Superior temporal gyrus (tissue), 1 donor: ENCODE data around the gene ZAP70.

Experiments used
- DNase-seq: peaks from one replicate; pipeline ENCODE4 v3.0.0-alpha.2; 2016; ENCODE audit errors: extremely low spot score

ZAP70 gene

DNA sequence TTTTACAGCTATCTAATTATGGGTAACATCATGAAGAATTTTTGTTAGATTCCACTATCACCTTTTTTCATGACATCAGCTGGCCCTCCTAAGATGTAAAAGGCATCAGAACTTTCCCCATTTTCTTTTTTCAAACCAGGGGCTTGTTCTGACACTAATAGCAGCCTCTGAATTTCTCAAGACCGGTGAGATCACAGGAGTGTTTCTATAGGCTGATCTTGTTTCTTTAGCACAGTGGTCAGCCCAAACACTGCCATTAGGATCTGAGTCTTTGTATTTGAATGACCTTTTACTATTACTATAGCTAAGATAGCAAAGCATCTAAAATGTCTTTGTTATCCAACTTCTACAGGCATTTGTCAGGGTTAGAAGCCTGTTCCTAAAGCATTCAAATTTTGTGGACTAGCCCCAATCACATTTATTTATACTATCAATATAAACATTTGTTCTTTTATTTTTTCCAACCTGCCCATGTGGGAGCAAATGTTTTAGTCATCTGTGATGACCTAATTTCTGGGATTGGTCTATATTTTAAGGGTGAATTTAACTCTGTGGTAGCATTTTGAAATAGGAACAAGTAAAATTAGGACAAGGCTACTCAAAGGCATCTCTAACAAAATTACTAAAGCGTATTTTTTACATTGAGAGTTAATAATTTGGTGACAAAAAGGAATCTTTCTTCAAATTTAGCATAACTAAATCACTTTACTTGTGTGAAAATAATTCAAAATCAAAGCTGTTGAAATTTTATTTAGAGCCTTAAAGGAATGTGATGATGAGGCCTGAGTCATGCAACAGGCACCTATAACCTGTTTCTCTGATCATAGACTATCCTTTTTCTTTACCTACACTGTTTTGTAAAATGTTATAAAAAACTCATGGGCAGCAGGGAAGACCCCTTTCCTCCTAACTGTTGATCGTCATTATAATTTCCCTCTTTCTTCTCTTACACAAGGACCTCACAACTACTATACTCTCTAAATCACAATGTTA lies 39.3 kb downstream of the ZAP70 start:
- no peak for DNase-seq

DNA sequence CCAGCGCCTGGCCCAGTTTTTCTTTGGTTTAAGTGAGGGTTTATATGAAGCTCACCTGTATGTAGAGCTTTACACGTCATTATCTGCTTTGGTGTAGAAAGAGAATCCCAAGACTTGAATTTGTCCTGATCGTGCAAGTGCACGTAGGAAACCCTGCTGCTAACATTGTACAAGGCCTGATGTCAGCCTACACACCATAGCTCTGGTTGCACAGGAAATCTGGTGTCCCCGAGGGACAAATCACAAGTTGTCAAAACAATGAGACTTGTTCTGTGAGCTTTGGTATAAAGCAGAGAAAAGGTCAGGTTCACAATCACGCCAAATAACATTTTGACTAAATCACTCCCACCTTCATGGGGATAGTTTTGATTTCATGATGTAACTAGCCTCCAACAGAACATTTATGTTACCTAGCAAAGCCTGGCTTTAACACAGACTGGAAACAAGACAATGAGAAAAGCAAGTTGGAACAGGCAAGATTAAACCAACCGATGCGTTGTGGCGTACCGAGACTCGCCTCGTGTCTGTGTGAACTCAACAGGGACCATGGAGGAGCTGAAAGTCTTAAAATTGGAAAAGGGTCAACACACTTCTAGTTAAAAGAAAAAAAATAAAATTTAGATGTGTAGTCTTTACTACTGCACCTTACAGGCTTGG lies 41.4 kb downstream of the ZAP70 start:
- DNase-seq: no peak

DNA sequence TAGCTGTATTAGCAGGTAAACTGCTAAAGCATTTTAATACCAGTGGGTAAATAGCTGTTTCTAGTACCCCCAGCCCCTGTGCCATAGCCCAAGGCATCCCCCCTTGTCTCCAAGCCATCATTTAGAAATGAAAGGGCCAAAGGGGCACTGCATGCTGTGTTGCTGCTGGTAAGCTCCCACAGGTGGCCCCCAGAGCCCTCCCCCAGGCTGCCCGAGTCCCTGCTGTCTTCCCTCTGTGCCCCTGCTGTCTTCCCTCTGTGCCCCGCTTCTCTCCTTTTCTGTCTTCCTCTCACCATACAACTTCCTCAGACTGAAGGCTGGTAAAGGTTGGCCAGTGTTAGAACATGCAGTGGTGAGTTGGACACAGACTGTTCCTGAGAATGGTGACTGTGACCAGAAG lies 42.1 kb downstream of the ZAP70 start:
- DNase-seq: no peak

DNA sequence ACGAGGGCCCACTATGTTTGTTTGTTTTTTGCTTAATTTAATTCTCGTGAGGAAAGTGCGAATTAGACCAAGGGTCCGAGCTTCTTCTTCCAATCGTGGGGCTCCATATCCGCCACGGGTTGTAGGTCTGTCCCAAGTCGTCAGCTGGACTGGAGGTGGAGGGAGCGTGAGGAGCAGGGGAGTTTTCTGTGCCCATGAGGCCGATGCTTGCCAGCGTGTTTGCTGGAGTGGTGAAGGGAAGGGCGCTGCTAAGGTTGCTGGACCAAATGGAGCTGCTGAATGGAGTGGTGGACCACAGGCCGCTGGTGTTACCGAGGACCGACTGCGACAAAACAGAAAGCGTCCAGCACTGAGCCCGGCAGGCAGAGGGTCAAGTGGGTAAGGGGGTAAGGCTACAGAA lies 43.7 kb downstream of the ZAP70 start:
- no peak for DNase-seq

DNA sequence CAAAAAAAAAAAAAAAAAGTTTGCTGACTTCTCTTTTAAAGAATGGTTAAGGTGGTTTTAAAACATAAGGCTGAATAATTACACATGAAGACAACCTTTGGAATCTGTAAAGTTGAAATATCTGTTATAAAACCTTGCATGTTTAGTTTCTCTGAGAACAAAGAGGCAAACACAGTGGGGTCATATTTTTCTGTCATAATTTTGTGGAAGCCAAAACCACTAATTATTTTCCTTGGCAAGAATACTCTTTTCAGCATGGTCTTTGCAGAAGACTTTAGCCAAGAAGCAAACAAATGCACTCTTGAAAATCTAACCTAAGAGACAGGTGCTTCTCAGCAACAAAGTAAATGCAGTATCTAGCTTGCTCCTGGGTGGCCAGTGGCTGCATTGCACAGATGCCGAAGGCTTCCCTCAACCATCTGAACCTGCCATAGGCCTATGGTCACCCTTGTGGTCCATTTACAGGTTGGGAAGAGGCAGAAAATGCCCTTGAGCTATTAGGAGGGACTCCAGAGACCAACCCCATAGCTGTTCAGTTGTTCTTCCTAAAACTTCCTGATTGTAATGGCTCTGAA lies 44.8 kb downstream of the ZAP70 start:
- no peak for DNase-seq

DNA sequence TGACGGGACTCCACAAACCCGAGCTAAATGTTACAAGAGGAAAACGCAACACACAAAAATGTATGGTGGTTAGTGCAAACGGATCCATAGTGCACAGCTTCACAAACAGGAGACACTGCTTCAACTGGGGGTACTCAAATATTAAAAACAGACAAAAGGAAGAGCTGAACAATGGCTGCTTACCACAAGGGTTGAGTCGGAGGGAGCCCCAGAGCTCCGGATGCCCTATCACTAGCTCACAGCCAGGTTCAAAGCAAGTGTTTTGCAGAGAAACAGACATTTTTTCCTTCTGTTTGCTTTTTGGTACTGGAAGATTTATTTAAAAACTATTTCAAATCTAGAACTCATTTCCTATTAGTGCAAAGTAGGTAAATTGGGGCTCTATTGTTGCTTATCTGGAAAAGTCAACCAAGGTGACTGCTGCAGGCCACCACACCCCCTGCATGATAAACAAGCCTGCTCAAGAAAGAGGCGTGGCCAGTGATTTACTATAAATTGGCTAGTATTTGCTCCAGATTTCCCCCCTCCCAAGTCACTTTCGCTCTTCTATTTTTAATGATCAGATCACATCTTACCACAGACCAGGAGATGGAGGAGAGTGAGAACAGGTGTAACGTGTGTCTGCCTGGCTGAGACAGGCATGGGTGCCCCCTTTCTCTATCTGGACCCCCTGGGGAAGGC lies 46.5 kb downstream of the ZAP70 start:
- no peak for DNase-seq

DNA sequence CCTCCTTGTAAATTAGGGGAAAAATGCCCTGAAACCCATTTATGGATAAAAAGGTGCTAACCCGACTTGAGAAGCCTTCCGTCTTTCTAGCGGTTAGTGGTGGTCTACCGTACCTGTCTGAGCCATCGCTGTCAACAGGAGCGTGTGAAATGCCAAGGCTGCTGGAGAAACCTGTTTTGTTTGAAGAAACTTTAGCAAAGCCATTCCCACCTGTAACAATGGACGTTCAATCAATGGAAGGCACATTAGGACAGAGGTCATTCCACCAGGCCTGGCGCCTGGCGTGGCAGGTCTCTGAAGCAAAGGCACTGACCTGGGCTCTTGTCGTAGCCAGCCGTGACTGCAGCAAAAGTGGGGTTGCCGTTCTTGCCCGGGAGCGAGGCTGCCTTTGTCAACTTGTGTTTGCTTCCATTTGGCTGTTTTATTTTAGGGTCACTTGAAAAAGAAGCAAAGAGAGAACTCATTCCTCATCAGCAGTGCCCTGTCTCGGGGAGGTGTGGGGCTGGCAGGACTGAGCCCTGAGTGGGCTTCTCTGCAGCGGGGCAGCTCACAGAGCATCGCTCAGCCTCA lies 47.2 kb downstream of the ZAP70 start:
- no peak for DNase-seq

DNA sequence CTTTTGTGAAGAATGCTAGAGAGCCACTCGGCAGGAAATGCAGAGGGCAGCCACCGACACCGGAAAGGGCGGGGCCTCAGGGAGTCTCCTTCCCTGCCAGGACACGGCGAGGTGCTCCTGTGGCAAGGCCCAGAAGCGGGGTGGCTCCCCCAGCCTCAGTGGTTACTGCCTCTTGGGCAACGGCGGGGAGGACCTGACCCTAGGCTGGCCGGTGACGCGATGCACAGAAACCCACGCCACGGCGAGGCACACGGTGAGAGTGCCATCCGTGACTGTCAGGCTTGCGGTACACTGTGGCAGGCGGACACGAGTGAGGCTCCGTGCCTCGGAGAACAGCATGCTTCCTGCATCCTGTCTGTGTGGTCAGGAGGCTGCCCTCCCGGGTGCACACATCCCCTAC lies 47.8 kb downstream of the ZAP70 start:
- no peak for DNase-seq

DNA sequence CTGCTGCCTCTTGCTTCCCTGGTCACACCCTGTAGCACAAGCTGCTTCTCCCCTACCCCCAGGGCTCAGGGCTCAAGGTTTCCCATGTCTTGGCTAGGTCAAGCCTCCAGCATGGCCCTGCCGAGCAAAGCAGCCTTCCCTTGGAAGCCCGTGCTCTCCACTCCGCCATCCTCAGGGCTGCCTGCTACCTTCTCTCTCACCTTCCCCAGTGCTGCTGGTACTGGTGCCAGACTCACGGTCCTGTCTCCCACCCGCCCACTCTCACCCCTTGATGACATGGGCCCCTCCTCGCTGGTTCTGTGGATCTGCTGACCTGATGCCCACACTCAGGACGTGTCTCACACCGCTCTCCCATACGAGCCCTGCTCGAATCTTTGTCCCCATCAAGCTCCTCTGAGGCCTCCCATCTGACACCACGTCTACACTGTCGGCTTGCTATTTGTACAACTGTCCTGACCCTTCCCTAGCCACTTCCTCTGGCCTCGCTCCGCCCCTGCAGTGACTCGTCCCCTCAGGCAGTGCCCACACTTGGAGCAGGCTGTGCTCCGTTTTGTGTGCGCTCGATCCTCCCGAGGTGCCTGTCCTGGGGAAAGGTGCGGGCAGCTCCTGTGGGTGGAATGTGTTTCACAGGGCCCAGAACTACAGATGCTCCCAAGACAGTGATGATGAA lies 49.9 kb downstream of the ZAP70 start:
- DNase-seq: no peak

DNA sequence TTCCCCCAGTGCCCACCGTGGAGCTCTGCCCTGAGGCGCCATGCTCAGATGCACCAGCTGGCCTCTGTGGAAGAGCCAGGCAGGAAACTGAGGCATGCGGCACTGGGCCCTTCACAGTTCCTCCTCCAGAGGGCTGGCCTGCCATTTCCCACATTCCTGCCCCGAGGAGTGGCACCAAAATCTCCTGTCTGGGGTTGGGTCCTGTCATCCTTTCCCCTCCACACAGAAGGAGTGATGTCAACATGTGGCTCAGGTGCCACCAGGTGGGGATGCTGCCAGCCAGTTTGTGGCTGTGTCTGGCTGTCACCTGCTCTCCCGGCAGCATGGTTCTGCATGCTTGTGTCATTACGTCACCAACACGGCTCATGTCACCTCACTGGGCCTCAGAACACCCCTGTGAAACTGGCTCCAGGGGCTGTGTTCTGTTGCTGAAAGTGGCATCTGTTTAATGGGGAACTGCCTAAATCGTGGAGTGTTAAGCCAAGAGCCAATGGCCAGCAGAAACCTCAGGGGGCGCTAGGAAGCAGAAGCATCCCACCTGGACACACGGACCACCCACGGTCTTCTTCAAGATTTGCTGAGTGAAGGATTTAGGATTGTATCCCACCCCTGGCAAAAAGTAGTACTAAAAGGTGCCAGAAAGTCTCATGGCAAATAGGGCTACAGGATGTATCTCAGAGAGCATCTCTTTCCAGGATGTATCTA lies 51.3 kb downstream of the ZAP70 start:
- DNase-seq: no peak

DNA sequence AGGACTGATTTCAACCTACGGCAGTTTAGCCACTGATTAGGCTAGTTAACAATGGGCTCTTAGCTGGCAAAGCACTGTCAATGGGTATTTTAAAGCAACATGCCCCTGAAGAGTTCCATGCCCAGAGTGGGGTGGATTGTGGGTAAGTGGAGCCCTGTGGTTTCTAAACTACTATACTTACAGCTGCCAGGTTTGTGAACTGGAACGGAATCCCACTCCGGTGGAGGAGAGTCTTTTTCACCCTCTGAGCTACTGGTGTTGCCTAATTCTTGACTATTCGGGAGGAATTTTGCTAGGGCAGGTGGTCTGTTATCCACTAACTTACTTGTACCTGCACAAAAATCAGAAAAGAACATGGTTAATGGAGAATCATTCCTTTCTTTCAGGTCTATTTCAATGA lies 52.6 kb downstream of the ZAP70 start:
- DNase-seq: no peak

DNA sequence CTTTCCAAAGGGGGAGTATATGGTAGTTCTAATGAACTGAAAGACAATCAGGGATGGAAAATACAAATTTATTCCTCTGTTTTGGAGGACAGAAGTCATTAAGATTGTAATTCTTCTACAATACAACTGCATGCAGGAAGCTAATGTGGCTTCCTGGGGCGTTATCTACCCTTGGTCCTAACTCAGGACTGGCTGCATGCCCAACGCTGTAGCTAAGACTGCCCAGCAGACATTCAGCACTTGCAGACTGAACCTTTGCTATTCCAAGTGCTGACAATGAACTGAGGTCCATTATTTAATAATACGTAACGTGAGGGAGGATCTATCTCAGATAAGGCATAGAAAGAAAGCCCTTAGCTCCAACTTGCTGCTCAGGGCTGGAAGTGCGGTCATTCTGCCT lies 53.2 kb downstream of the ZAP70 start:
- DNase-seq: no peak

DNA sequence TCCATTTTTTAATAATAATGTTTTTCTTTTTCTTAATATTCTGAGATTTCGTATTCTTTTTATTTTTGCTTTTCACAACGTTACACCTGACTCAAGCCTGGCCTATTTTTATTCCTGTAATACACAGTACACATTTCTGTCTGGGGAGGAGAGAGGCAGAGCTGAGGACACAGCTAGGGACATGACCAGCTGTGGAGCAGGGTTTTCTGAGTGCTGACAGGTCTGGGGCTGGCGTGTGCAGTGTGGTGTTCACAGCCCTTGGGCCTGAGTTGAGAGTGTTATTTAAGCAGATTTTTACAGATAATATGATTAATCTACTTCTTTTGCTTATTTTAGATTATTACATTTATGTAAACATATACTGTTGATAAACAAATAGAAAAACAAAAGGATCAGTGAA lies 55.9 kb downstream of the ZAP70 start:
- no peak for DNase-seq

DNA sequence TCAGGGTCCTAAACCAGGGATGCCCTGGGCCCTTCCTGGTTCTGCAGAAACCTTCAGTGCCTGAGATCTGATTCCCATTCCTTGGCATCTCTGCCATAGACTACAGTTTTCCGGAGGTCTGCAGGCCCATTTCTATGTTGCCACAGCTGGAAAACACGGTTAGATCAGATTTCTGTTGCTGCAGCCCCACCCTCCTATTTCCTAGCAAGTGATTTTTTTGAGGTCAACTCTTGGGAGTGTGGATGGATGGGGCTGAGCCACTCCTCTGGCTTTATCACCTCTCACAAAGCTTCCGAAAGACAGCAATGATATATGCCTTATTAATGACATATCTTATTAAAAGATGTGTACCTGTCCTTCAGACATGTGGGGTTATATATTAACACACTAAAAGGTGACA lies 56.3 kb downstream of the ZAP70 start:
- no peak for DNase-seq

DNA sequence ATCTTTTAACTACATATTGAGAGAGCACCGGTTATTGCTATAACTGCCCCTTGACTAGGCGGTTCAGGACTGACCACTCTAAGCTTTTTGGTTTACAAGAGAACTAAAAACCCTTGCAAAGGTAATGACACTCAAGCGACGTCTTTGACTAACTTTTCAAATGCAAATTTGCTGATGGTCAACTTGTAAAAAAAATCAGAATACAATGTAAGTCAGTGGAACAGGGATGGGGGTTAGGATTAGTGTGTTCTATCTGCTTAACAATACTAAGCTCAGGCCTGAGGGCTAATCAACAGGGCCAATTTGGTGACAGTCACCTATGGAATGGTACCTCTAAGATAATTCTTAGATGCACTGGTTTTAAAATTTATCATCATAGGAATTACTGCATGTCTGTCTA lies 57.1 kb downstream of the ZAP70 start:
- no peak for DNase-seq

DNA sequence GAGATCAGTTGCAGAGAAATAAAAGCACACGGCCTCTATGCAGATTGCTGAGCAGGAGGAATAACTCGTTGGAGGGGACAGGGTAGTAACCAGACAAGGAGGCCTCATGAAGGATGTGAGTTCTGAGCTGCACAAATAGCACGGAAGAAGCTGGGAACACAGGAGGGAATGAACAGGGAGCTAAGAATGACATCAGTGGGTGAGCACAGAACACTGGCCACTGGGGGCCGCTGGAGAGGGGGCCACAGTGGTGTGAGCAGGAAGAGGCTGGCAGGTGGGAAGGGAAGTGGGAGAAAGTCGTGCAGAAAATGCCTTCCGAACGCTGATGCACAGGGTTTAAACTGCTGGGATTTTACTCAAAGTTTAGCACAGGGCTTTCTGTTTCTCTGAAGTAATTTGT lies 61.0 kb downstream of the ZAP70 start:
- DNase-seq: no peak

DNA sequence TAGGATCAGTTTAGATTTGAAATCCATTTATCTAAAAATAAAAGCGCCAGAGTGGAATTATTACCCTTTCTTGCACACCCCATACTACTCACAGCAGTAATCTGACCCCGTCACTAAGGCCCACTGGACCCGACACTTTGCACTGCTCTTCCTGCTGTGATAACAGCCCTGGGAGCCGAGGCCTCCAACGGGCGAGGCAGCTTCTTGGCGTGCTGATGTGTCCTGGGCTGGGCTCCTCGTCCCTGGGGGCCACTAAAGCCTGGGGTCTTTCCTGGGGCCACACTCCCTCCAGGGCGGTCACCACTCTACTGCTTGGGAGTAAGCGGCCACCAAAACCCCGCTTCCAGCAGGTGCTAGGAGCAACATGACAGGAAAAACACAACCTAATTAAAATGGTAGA lies 61.7 kb downstream of the ZAP70 start:
- DNase-seq: no peak

DNA sequence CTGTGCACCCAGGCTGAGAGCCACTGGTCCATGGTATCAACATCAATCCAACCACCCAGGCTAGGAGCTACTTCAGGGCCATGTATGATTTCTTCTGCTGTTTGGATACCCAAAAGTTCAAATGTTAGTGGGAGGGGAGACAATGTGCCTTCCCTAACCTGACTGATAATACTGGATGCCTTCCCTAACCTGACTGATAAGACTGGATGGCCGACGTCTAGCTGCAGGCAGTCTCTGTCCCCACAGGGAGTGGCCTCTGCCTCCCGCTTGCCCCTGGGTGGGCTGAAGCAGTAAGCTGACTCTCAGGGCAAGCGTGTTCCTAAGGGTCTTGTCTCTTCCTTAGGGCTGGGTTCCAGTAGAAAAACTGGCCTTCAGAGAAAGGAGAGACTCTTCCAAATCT lies 65.8 kb downstream of the ZAP70 start:
- DNase-seq: no peak

DNA sequence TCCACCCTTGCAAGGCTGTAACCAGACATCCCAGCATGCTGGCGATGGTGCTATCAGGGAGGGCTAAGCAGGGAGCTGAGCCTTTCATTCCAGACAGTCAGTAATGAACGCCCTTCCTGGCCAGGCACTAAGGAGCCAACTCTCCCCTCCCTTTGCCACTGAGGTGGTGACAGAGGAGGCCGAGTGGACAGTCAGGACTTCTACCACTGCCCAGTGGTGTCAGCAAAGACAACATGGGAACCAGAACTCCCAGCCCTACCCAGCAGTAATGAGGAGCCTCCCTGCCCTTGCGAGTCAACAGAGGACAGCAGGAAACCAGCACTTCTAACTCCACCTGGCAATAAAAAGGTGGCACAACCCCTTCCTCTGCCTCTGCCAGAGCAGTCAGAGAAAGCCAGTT lies 68.6 kb downstream of the ZAP70 start:
- no peak for DNase-seq

DNA sequence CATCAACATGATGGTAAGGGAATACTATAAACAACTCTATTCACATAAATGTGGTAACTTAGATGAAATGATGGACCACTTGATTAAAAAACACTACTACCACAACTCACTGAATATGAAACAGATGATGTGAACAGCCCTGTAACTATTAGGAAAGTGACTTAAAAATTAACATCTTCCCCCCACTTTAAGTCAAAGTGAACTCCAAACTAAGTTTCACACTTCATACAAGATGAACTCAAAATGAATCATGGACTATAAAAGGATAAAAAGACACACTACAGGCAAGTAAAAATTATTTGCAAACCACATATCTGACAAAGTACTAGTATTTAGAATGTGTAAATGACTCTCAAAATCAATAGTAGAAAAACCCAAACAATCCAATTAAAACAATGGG lies 71.6 kb downstream of the ZAP70 start:
- no peak for DNase-seq

DNA sequence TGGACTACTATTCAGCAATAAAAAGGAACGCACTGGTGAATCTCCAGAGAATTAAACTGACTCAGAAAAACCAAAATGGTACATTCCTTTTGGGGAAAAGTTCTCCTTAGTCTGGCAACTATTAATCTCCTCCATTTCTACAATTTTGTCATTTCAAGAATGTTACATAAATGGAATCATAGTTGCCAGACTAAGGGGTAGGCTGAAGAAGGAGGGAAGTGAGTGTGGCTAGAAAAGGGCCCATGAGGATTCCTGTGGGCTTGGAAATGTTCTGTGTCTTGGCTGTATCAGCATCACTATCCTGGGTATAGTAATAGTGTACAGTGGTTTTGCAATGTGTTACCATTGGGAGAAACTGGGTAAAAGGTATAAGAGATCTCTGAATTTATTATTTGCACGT lies 72.4 kb downstream of the ZAP70 start:
- no peak for DNase-seq
